ENCODE results near the gene TARBP2.

- no peak for TF ChIP-seq POLR2A (IDR thresholded peaks at IDR 0.05; ENCODE audit: low read length)
- no peak for TF ChIP-seq GATA1 (IDR thresholded peaks at IDR 0.05; ENCODE audit: low read depth, low read length)
These were observed 18.4 kb upstream of the TARBP2 start for GRCh38 chr12:53482626-53483168.

Measured in erythroblast (primary cell).